Upper lobe of left lung (tissue), 4 donors: ENCODE measurements around the gene SAPCD1.

Source experiments
- CTCF ChIP-seq, 6 experiments: fragments of 450-650 bp in 4 of 6; fragments of 200-600 bp in 2 of 6; sonication (generic) in 2 of 6; IDR thresholded peaks; one replicate each; pipeline ENCODE4 v1.5.1; 2016 to 2019; ENCODE audit warnings: antibody characterized with exemption in 6 of 6
- EP300 ChIP-seq, 4 donors: sonication (generic); formaldehyde crosslinking; IDR thresholded peaks; one replicate each; pipeline ENCODE4 v1.5.1; 2017; ENCODE audit warnings: antibody characterized with exemption in 4 of 4, control low read depth in 2 of 4
- POLR2A ChIP-seq, 4 donors: fragments of 450-650 bp; IDR thresholded peaks; one replicate each; pipeline ENCODE4 v1.5.1; 2016 to 2017; ENCODE audit warnings: antibody characterized with exemption in 4 of 4, mild to moderate bottlenecking in 2 of 4

GRCh38 chr6:31771992-31772358, 9.5 kb downstream of the SAPCD1 start:
- TF ChIP-seq CTCF (IDR thresholded peaks at IDR 0.05) (no peak), POLR2A (IDR thresholded peaks at IDR 0.05) (no peak), EP300 (IDR thresholded peaks at IDR 0.05) (no peak)
